Measurements from ENCODE around the gene ZSWIM1.

The ZSWIM1 gene

GRCh38 chr20:45880988-45881788 is at the start of gene ZSWIM1:
ZSWIM1 (plus strand) TSS chr20:45881227; CDS start chr20:45882593, 1,366 bp downstream.
- peak; percentile 99 for DNase-seq

- DNase-seq, result no peak
Measured at GRCh38 chr20:45832619-45833018, 48.4 kb upstream of the ZSWIM1 start.

GRCh38 chr20:45833030-45833882 is 47.8 kb upstream of the ZSWIM1 start, which contains the start of gene SNX21:
SNX21 (plus strand) TSS chr20:45833799; CDS start chr20:45833920, 121 bp downstream.
- peak; percentile 21 for DNase-seq

GRCh38 chr20:45833883-45834796 is 46.9 kb upstream of the ZSWIM1 start:
- peak; percentile 39 for DNase-seq

- DNase-seq, result no peak
Measured at GRCh38 chr20:45834797-45835161, 46.2 kb upstream of the ZSWIM1 start.

- no peak for DNase-seq
Measured at GRCh38 chr20:45835329-45835765, 45.7 kb upstream of the ZSWIM1 start.

GRCh38 chr20:45835825-45836224 is 45.2 kb upstream of the ZSWIM1 start:
- DNase-seq, result no peak

GRCh38 chr20:45836841-45837240 is 44.2 kb upstream of the ZSWIM1 start:
- DNase-seq, result no peak

- DNase-seq, result no peak
Measured at GRCh38 chr20:45840700-45841198, 40.3 kb upstream of the ZSWIM1 start.

GRCh38 chr20:45841407-45842129 is 39.5 kb upstream of the ZSWIM1 start:
- no peak for DNase-seq

GRCh38 chr20:45842169-45842812 is 38.7 kb upstream of the ZSWIM1 start:
- no peak for DNase-seq

- no peak for DNase-seq
Measured at GRCh38 chr20:45843506-45843905, 37.5 kb upstream of the ZSWIM1 start.

- DNase-seq, result no peak
Measured at GRCh38 chr20:45845452-45845851, 35.6 kb upstream of the ZSWIM1 start.

GRCh38 chr20:45848421-45848820 is 32.6 kb upstream of the ZSWIM1 start:
- no peak for DNase-seq

GRCh38 chr20:45848969-45849582 is 32.0 kb upstream of the ZSWIM1 start:
- DNase-seq, result no peak

- DNase-seq, result no peak
Measured at GRCh38 chr20:45850238-45850637, 30.8 kb upstream of the ZSWIM1 start.

- DNase-seq, result no peak
Measured at GRCh38 chr20:45850926-45851325, 30.1 kb upstream of the ZSWIM1 start.

- DNase-seq, result no peak
Measured at GRCh38 chr20:45851501-45851900, 29.5 kb upstream of the ZSWIM1 start.

GRCh38 chr20:45852326-45852725 is 28.7 kb upstream of the ZSWIM1 start:
- DNase-seq, result no peak

GRCh38 chr20:45853484-45853883 is 27.5 kb upstream of the ZSWIM1 start:
- DNase-seq, result no peak
